ENCODE data around the gene EML2.
A peak's percentile ranks its signal among the peaks of the same experiment; 100 is the strongest.

Gene EML2

GRCh38 chr19:45587873-45588272 lies 51.3 kb downstream of the EML2 start:
- DNase-seq (ENCODE audit: low read depth), result no peak

- DNase-seq (ENCODE audit: low read depth), result no peak
Observed at GRCh38 chr19:45585158-45585577, 54.0 kb downstream of the EML2 start.

- DNase-seq (ENCODE audit: low read depth), result peak; percentile 99
Observed at GRCh38 chr19:45584332-45585157, 54.7 kb downstream of the EML2 start, which contains the start of gene OPA3. TSS of gene OPA3 (minus strand) at chr19:45584802. CDS start at chr19:45584764, 38 bp downstream.

GRCh38 chr19:45581576-45581975 lies 57.6 kb downstream of the EML2 start:
- no peak for DNase-seq (ENCODE audit: low read depth)

GRCh38 chr19:45578861-45579260 lies 60.3 kb downstream of the EML2 start:
- no peak for DNase-seq (ENCODE audit: low read depth)

- DNase-seq (ENCODE audit: low read depth), result no peak
Observed at GRCh38 chr19:45577111-45577905, 61.9 kb downstream of the EML2 start.

GRCh38 chr19:45576682-45577081 lies 62.5 kb downstream of the EML2 start:
- DNase-seq (ENCODE audit: low read depth), result no peak

GRCh38 chr19:45575216-45575615 lies 64.0 kb downstream of the EML2 start:
- no peak for DNase-seq (ENCODE audit: low read depth)

GRCh38 chr19:45574526-45574925 lies 64.7 kb downstream of the EML2 start:
- DNase-seq (ENCODE audit: low read depth), result no peak

GRCh38 chr19:45571457-45572220 lies 67.6 kb downstream of the EML2 start:
- DNase-seq (ENCODE audit: low read depth), result no peak

GRCh38 chr19:45569619-45570421 lies 69.4 kb downstream of the EML2 start:
- DNase-seq (ENCODE audit: low read depth), result peak; percentile 39

- DNase-seq (ENCODE audit: low read depth), result no peak
Observed at GRCh38 chr19:45568732-45569131, 70.5 kb downstream of the EML2 start.

- DNase-seq (ENCODE audit: low read depth), result no peak
Observed at GRCh38 chr19:45567609-45568008, 71.6 kb downstream of the EML2 start.

- no peak for DNase-seq (ENCODE audit: low read depth)
Observed at GRCh38 chr19:45564131-45564780, 74.9 kb downstream of the EML2 start.

- no peak for DNase-seq (ENCODE audit: low read depth)
Observed at GRCh38 chr19:45560686-45561085, 78.5 kb downstream of the EML2 start.

- DNase-seq (ENCODE audit: low read depth), result no peak
Observed at GRCh38 chr19:45560038-45560437, 79.2 kb downstream of the EML2 start.

All from stimulated activated CD8-positive, alpha-beta memory T cell treated with anti-CD3 and anti-CD28 coated beads, Interleukin-7, amount 100 ng/mL, for 24 hours (primary cell).